Upper lobe of left lung (tissue), 6 donors: Measurements from ENCODE around the gene CCT6A. TPM values are rescaled to one million over a fixed set of nuclear protein-coding genes. Genes with fewer than 3 reads are reported as not detected.
"Not testable (repeated sequence)": the region's sequence is repeated elsewhere in the genome, so short reads cannot be mapped to it uniquely, and the experiment has no call there.

Experiments
- ATAC-seq, 2 donors: fragments of 200-7000 bp; cut with Tn5 transposase; one replicate each; pipeline ENCODE4 v1.9.1; 2022; ENCODE audit warnings: mild to moderate bottlenecking in 2 of 2, moderate library complexity in 2 of 2; ENCODE audit not compliant: low FRiP score in 2 of 2
- DNase-seq, 2 donors: peaks; one replicate each; pipeline ENCODE4 v3.0.0-alpha.2; 2019 to 2020
- H3K27ac ChIP-seq, 4 donors: fragments of 200-600 bp; sonication (generic); one replicate each; pipeline ENCODE4 v1.5.1; 2016 to 2019
- H3K27me3 ChIP-seq, 4 donors: fragments of 200-600 bp; sonication (generic); one replicate each; pipeline ENCODE4 v1.5.1; 2017 to 2019
- H3K36me3 ChIP-seq, 4 donors: fragments of 200-600 bp; sonication (generic); one replicate each; pipeline ENCODE4 v1.5.1; 2016 to 2019
- H3K4me1 ChIP-seq, 4 donors: fragments of 200-600 bp; sonication (generic); one replicate each; pipeline ENCODE4 v1.5.1; 2018 to 2019
- H3K4me3 ChIP-seq, 4 donors: fragments of 200-600 bp; sonication (generic); one replicate each; pipeline ENCODE4 v1.5.1; 2017 to 2019; ENCODE audit warnings: mild to moderate bottlenecking in 2 of 4, moderate library complexity in 1 of 4
- H3K9me3 ChIP-seq, 4 donors: fragments of 200-600 bp; sonication (generic); one replicate each; pipeline ENCODE4 v1.5.1; 2018 to 2019
- EP300 ChIP-seq, 4 donors: sonication (generic); formaldehyde crosslinking; IDR thresholded peaks; one replicate each; pipeline ENCODE4 v1.5.1; 2017; ENCODE audit warnings: antibody characterized with exemption in 4 of 4, control low read depth in 2 of 4
- POLR2A ChIP-seq, 4 donors: fragments of 450-650 bp; IDR thresholded peaks; one replicate each; pipeline ENCODE4 v1.5.1; 2016 to 2017; ENCODE audit warnings: antibody characterized with exemption in 4 of 4, mild to moderate bottlenecking in 2 of 4
- POLR2AphosphoS5 ChIP-seq, 2 donors: sonication (generic); formaldehyde crosslinking; IDR thresholded peaks; one replicate each; pipeline ENCODE4 v1.5.1; 2017; ENCODE audit warnings: antibody characterized with exemption in 2 of 2
- WGBS, 2 donors: methylation state at CpG; one replicate each; pipeline ENCODE4 v1.1.5; 2017 to 2018; 5-methylcytosine and 5-hydroxymethylcytosine counted together
- total RNA-seq, 6 donors: library from RNA; depleted of rRNA in 4 of 6; stranded (reverse); fragments of >200 nt in 4 of 6; gene quantifications; one replicate each; pipeline versions ENCODE4 v1.1.0 to v1.2.1, GENCODE V29; 2016 to 2021
- TF ChIP-seq, protein P1 (sequence below), 6 experiments: fragments of 450-650 bp in 4 of 6; fragments of 200-600 bp in 2 of 6; sonication (generic) in 2 of 6; IDR thresholded peaks; one replicate each; pipeline ENCODE4 v1.5.1; 2016 to 2019; ENCODE audit warnings: antibody characterized with exemption in 6 of 6
- donor health status: DM: no; HTN: no; CAD: no; lungs with moderate emphysema.
- donor health status: DM: no; HTN: yes; CAD: no; lungs with severe emphysema.

Gene CCT6A
- total RNA-seq, 6 donors from 2014 or later, result 48.4 to 115 (median 67.6) TPM

DNA sequence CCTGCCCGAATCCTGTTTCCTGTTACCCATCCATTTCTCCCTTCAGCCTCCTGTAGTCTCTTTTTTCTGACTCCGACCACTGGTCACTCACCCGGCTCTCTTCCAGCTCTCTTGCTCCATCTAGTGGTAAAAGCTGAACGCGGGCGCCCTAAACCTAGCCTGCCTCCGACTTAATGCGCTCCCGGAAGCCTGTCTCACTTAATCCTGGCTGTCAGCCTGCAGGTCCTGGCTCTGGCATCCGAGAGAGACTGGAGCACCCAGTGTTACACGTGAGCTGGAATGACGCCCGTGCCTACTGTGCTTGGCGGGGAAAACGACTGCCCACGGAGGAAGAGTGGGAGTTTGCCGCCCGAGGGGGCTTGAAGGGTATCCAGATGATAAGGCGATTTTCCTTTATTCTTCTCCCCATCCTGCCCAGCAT is 22.8 kb downstream of the CCT6A start:
- Histone ChIP-seq H3K9me3 (no peaks in the 10 kb centered on the region), H3K27me3 (no peaks in the 10 kb centered on the region), H3K27ac (peak overlapping the region in 1 of 4 donors; percentile 36), H3K4me1 (peaks cover 3 to 10% (median 4%) of the 10 kb centered on the region in 4 donors), H3K36me3 (peaks cover 10 to 54% (median 31%) of the 10 kb centered on the region in 4 donors), H3K4me3 (no peak overlapping the region)
- 14 to 27% methylated on average over 18 to 19 of the region's 19 CpGs for WGBS, 2 donors
- DNase-seq (peak in 1 of 2 donors; percentile 91), ATAC-seq (peak; percentile 95 to 97)
- TF ChIP-seq, protein P1, sequence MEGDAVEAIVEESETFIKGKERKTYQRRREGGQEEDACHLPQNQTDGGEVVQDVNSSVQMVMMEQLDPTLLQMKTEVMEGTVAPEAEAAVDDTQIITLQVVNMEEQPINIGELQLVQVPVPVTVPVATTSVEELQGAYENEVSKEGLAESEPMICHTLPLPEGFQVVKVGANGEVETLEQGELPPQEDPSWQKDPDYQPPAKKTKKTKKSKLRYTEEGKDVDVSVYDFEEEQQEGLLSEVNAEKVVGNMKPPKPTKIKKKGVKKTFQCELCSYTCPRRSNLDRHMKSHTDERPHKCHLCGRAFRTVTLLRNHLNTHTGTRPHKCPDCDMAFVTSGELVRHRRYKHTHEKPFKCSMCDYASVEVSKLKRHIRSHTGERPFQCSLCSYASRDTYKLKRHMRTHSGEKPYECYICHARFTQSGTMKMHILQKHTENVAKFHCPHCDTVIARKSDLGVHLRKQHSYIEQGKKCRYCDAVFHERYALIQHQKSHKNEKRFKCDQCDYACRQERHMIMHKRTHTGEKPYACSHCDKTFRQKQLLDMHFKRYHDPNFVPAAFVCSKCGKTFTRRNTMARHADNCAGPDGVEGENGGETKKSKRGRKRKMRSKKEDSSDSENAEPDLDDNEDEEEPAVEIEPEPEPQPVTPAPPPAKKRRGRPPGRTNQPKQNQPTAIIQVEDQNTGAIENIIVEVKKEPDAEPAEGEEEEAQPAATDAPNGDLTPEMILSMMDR (IDR thresholded peaks at IDR 0.05), result peak; percentile 82 to 91 (median 88)
- TF ChIP-seq POLR2AphosphoS5 (IDR thresholded peaks at IDR 0.05), result no peak
- TF ChIP-seq EP300 (IDR thresholded peaks at IDR 0.05), result no peak
- TF ChIP-seq POLR2A (IDR thresholded peaks at IDR 0.05), result peak in 1 of 4 donors; percentile 8

DNA sequence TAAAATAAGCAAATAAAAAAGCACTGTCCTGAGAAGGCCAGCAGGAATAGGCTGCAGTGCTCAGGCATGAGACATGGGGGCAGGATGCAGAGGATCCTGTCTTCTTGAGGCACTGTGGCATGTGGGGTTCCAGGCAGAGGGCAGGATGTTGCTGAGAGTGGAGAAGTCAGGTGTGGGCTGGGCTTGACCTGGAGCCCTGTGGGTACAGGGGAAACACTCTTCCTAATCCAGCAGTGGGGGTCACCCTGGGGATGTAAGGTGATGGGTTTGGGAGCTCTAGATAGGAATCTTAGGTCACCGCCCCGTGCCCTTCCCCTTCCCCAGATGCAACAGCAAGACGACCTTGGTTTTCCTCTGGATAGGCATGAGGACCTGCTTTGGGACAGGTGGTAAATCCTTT is 26.1 kb downstream of the CCT6A start:
- Histone ChIP-seq H3K9me3 (no peaks in the 10 kb centered on the region), H3K4me1 (peaks cover 4 to 15% (median 8%) of the 10 kb centered on the region in 4 donors), H3K36me3 (peaks cover 3 to 43% (median 29%) of the 10 kb centered on the region in 4 donors), H3K27ac (no peak overlapping the region), H3K27me3 (no peaks in the 10 kb centered on the region), H3K4me3 (no peak overlapping the region)
- peak in 1 of 2 donors; percentile 8 for DNase-seq
- ATAC-seq, result no peak
- no peak for TF ChIP-seq EP300 (IDR thresholded peaks at IDR 0.05)
- TF ChIP-seq POLR2A (IDR thresholded peaks at IDR 0.05), result no peak
- TF ChIP-seq POLR2AphosphoS5 (IDR thresholded peaks at IDR 0.05), result no peak
- TF ChIP-seq, protein P1 (IDR thresholded peaks at IDR 0.05), result no peak
- WGBS, 2 donors, result 80 to 90% methylated on average over 1 to 3 of the region's 3 CpGs

DNA sequence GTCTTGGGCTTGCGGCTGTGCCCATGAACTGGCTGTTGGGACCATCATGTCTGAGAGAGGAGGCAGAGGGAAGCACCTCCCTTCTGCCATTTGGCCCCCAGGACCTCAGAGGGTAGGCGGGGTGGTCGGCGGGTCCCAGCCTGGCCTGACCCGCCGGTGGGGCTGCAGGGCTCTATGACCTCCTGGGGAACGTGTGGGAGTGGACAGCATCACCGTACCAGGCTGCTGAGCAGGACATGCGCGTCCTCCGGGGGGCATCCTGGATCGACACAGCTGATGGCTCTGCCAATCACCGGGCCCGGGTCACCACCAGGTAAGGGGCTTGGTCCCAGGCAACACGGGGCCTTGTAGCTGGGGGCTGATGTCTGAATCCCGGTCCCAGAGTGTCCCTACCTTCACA is 26.6 kb downstream of the CCT6A start:
- no peak for TF ChIP-seq POLR2AphosphoS5 (IDR thresholded peaks at IDR 0.05)
- TF ChIP-seq EP300 (IDR thresholded peaks at IDR 0.05), result no peak
- TF ChIP-seq POLR2A (IDR thresholded peaks at IDR 0.05), result no peak
- TF ChIP-seq, protein P1 (IDR thresholded peaks at IDR 0.05), result no peak
- peak; percentile 18 to 75 for DNase-seq
- H3K9me3 ChIP-seq, result no peaks in the 10 kb centered on the region
- H3K27ac ChIP-seq, result no peak overlapping the region
- WGBS, 2 donors, result 94 to 97% methylated on average over 11 to 14 of the region's 16 CpGs
- peaks cover 4 to 15% (median 8%) of the 10 kb centered on the region in 4 donors for H3K4me1 ChIP-seq
- ATAC-seq, result no peak
- peaks cover 3 to 38% (median 27%) of the 10 kb centered on the region in 4 donors for H3K36me3 ChIP-seq
- H3K27me3 ChIP-seq, result no peaks in the 10 kb centered on the region
- H3K4me3 ChIP-seq, result no peak overlapping the region

DNA sequence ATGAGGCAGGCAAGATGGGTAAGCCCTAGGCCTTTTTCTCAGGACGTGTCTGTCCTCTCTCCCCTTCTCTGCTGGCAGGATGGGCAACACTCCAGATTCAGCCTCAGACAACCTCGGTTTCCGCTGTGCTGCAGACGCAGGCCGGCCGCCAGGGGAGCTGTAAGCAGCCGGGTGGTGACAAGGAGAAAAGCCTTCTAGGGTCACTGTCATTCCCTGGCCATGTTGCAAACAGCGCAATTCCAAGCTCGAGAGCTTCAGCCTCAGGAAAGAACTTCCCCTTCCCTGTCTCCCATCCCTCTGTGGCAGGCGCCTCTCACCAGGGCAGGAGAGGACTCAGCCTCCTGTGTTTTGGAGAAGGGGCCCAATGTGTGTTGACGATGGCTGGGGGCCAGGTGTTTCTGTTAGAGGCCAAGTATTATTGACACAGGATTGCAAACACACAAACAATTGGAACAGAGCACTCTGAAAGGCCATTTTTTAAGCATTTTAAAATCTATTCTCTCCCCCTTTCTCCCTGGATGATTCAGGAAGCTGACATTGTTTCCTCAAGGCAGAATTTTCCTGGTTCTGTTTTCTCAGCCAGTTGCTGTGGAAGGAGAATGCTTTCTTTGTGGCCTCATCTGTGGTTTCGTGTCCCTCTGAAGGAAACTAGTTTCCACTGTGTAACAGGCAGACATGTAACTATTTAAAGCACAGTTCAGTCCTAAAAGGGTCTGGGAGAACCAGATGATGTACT is 28.1 kb downstream of the CCT6A start:
- WGBS, 2 donors, result 53 to 57% methylated on average over 11 to 12 of the region's 12 CpGs
- H3K4me3 ChIP-seq, result no peak overlapping the region
- no peak for TF ChIP-seq POLR2A (IDR thresholded peaks at IDR 0.05)
- TF ChIP-seq POLR2AphosphoS5 (IDR thresholded peaks at IDR 0.05), result peak in 1 of 2 donors; percentile 33
- TF ChIP-seq, protein P1 (IDR thresholded peaks at IDR 0.05), result peak; percentile 37 to 53 (median 44)
- ATAC-seq (peak; percentile 23 to 48), DNase-seq (peak; percentile 34 to 88)
- H3K36me3 ChIP-seq, result peaks cover 3 to 36% (median 25%) of the 10 kb centered on the region in 4 donors
- H3K27ac ChIP-seq, result peak overlapping the region; percentile 32 to 52 (median 46)
- H3K9me3 ChIP-seq, result no peaks in the 10 kb centered on the region
- peaks cover 1 to 12% (median 9%) of the 10 kb centered on the region in 4 donors for H3K4me1 ChIP-seq
- H3K27me3 ChIP-seq, result no peaks in the 10 kb centered on the region

DNA sequence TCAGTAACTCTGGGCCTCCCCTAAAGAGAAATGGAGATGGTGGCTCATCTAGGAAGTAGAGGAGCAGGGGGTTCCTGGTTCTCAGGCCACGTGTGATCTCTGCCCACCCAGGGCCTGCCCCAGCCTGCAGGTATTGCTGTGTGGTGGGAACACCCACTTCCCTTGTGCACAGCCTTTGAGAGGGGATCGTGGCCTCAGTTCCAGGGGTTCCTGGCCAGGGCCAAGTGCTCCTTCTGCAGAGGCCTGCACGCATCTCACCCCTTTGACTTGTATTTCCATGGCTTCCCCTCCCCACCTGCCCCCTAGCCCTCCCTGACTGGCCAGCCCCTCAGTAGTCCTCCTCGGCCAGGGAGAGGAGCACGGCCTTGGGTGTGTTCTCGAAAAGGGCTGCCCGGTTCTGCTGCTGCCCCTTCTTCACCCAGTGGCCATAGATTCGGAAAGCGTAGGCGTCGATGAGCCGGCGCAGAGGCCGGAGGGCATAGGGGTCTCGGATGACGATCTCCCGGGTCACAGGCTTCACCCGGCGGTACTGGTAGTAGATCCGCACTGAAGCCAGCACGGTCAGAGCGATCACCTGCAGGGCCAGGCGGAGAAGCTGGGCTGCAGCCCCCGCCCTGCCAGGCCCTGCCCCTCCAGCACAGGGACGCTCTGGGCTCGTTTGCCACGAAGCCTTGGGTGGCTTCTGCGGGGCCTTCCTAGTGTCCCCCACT is 29.3 kb downstream of the CCT6A start:
- WGBS, 2 donors, result 94 to 95% methylated on average over 5 to 28 of the region's 28 CpGs
- not testable (repeated sequence) for H3K27ac ChIP-seq, H3K4me3 ChIP-seq, ATAC-seq, DNase-seq, H3K9me3 ChIP-seq, H3K27me3 ChIP-seq
- Histone ChIP-seq H3K4me1 (peaks cover 0 to 10% (median 9%) of the 10 kb centered on the region in 4 donors), H3K36me3 (peaks cover 3 to 36% (median 25%) of the 10 kb centered on the region in 4 donors)
